H1 (cell line): ENCODE results near the gene GTPBP1. TPM values are rescaled to one million over a fixed set of nuclear protein-coding genes. Genes with fewer than 3 reads are reported as not detected.

Experiments
- CBX5 ChIP-seq: fragments of 300-800, 300-1000 bp; sonication (generic); IDR thresholded peaks from 2 replicates; pipeline ENCODE4 v1.7.1; 2016; ENCODE audit warnings: antibody characterized with exemption, low read length, low read depth
- CBX8 ChIP-seq: fragments of 300-800, 300-1000 bp; sonication (generic); IDR thresholded peaks from 2 replicates; pipeline ENCODE4 v1.7.1; 2016; ENCODE audit warnings: low read depth, low read length, borderline replicate concordance
- CREB1 ChIP-seq: IDR thresholded peaks from 2 replicates; pipeline ENCODE4 v1.6.1; 2012; ENCODE audit warnings: inconsistent platforms
- CTBP2 ChIP-seq: IDR thresholded peaks from 2 replicates; pipeline ENCODE4 v1.7.0; 2011; ENCODE audit warnings: borderline replicate concordance, mild to moderate bottlenecking, moderate library complexity, mixed read lengths, low read length; ENCODE audit not compliant: insufficient read depth, insufficient read length
- EGR1 ChIP-seq: IDR thresholded peaks from 2 replicates; pipeline ENCODE4 v1.6.1; 2011; ENCODE audit warnings: low read depth, low read length, borderline replicate concordance
- EP300 ChIP-seq, 2 experiments: IDR thresholded peaks; 1 replicate in 1 of 2; 2 replicates in 1 of 2; pipeline ENCODE4 v1.6.1; 2011 to 2012; ENCODE audit warnings: low read depth in 2 of 2, low read length in 2 of 2, mild to moderate bottlenecking in 2 of 2, borderline replicate concordance in 1 of 2, inconsistent platforms in 1 of 2, moderate library complexity in 1 of 2
- MAFK ChIP-seq: IDR thresholded peaks from 2 replicates; pipeline ENCODE4 v1.6.1; 2012; ENCODE audit warnings: low read depth, mild to moderate bottlenecking, improper control_type of control experiment, low read length
- PHF8 ChIP-seq: fragments of 200-600 bp; sonication (generic); conservative IDR thresholded peaks from 2 replicates; pipeline ENCODE4 v1.7.1; 2012; ENCODE audit warnings: low read depth, mild to moderate bottlenecking, inconsistent platforms, low read length, moderate library complexity
- POLR2A ChIP-seq, 2 experiments: IDR thresholded peaks; 1 replicate in 1 of 2; 2 replicates in 1 of 2; pipeline ENCODE4 v1.6.1; 2011; ENCODE audit warnings: low read depth in 2 of 2, low read length in 2 of 2, mild to moderate bottlenecking in 2 of 2; ENCODE audit errors: control extremely low read depth in 1 of 2
- RAD21 ChIP-seq, 2 experiments: IDR thresholded peaks in 1 of 2; conservative IDR thresholded peaks in 1 of 2; 2 replicates each; pipeline ENCODE4 v1.6.1; 2011; ENCODE audit warnings: low read depth in 2 of 2, low read length in 2 of 2, improper control_type of control experiment in 1 of 2, inconsistent platforms in 1 of 2, mild to moderate bottlenecking in 1 of 2, moderate library complexity in 1 of 2
- RBBP5 ChIP-seq: IDR thresholded peaks from 2 replicates; pipeline ENCODE4 v1.7.1; 2012; ENCODE audit warnings: low read depth, mild to moderate bottlenecking, inconsistent platforms, low read length, moderate library complexity, borderline replicate concordance
- SIN3A ChIP-seq, 2 experiments: IDR thresholded peaks in 1 of 2; conservative IDR thresholded peaks in 1 of 2; 2 replicates each; pipeline ENCODE4 v1.6.1; 2011 to 2012; ENCODE audit warnings: low read length in 2 of 2, improper control_type of control experiment in 1 of 2, low read depth in 1 of 2, mild to moderate bottlenecking in 1 of 2
- SRF ChIP-seq: IDR thresholded peaks from 2 replicates; pipeline ENCODE4 v1.6.1; 2011; ENCODE audit warnings: mild to moderate bottlenecking, low read depth, low read length, moderate library complexity
- SUZ12 ChIP-seq: fragments of 200-600 bp; sonication (generic); IDR thresholded peaks from 2 replicates; pipeline ENCODE4 v1.6.1; 2012; ENCODE audit warnings: mild to moderate bottlenecking, inconsistent platforms, low read length, moderate library complexity, mixed read lengths
- TAF7 ChIP-seq: optimal IDR thresholded peaks from 2 replicates; pipeline ENCODE3; 2011; ENCODE audit warnings: low read depth, mild to moderate bottlenecking, inconsistent platforms, low read length, moderate library complexity, borderline replicate concordance
- TEAD4 ChIP-seq: IDR thresholded peaks from 2 replicates; pipeline ENCODE4 v1.6.1; 2012; ENCODE audit warnings: low read depth, low read length, inconsistent platforms, mixed read lengths
- polyA plus RNA-seq, 7 experiments: library from polyadenylated mRNA; depleted of rRNA in 3 of 7; stranded (reverse) in 5 of 7; unstranded in 2 of 7; fragments of >200 nt in 5 of 7; fragments of 200-250 nt in 2 of 7; gene quantifications; 1 replicate in 5 of 7; 2 replicates in 1 of 7; 4 replicates in 1 of 7; pipeline versions ENCODE4 v1.2.1 to v1.2.3, GENCODE V29; 2011 to 2013; ENCODE audit warnings: missing spikeins in 2 of 7, mixed read lengths in 2 of 7
- total RNA-seq: library from RNA; stranded (reverse); fragmentation: NEBNext Ultra II Directional; extraction: Animal tissue kit (Norgen Biotek cat#: 25700); gene quantifications from 2 replicates; pipeline ENCODE4 v1.2.1, GENCODE V29; 2021
- TF ChIP-seq, protein P1 (sequence below), 3 experiments: IDR thresholded peaks; 1 replicate in 2 of 3; 2 replicates in 1 of 3; pipeline versions ENCODE4 v1.5.1 to v1.6.1; 2011; ENCODE audit warnings: low read length in 3 of 3, mild to moderate bottlenecking in 3 of 3, inconsistent platforms in 2 of 3, low read depth in 1 of 3, moderate library complexity in 1 of 3; ENCODE audit not compliant: insufficient read depth in 1 of 3; ENCODE audit errors: control extremely low read depth in 1 of 3
- TF ChIP-seq, protein P2 (sequence below): IDR thresholded peaks from 2 replicates; pipeline ENCODE4 v1.6.1; 2012; ENCODE audit warnings: inconsistent platforms
- TF ChIP-seq, protein P3 (sequence below): IDR thresholded peaks from 2 replicates; pipeline ENCODE4 v1.6.1; 2011; ENCODE audit warnings: low read depth, mild to moderate bottlenecking, low read length; ENCODE audit not compliant: insufficient read depth

Gene GTPBP1
- total and polyA plus RNA-seq, 2 of the 8 experiments (the other 6 are each of a cell fraction or from before 2014, with no cell fraction given): 53.1 to 91.8 TPM

DNA sequence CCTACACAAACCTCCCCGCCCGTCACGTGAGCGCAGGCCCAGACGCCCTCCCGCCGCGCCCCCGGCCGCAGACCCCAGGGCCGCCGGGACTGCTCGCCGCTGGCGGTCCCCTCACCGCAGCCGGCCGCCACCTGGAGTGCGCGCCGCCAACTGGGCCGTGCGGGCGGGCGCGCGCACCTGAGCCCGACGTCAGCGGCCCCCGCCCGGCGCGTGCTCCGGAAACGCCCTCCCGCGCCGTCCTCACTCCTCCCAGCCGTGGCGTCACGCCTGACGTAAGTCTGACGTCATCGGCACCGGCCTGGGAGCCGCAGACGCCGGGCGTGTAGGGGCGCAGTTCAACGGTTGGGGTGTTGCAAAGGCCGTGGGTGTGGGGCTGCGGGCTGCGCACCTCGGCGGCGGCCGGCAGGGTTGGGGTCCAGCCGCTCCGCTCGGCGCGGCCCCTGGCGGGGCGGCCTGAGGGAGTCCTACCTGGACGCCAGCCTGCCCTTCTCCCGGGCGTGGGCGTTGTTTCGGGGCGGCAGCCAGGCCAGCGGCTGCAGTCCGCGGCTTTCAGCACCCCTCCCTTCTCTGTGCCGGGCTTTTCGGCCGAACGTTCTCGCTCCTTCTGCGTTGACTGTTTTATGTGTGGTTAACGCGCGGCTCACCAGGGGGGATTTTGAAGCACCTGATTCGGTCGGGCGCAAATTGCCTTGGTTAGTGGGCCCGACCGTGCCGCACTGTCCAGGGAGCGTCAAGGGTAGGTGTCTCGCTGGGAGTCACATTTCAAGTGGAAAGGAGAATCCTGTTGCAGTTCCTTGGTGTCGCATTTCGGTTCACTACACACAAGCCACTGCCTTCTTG, 4.7 kb upstream of the GTPBP1 start, which contains the start of gene JOSD1 (continued):
- TF ChIP-seq MAFK (no peak), POLR2A (IDR thresholded peaks at IDR 0.05; ENCODE audit: control extremely low read depth in 1 of 2, low read depth in 2 of 2, low read length in 2 of 2) (peak; percentile 45 to 94), RAD21 (IDR thresholded peaks at IDR 0.05 in 1 of 2, conservative IDR thresholded peaks at IDR 0.05 in 1 of 2; ENCODE audit: low read depth in 2 of 2, low read length in 2 of 2) (no peak), SIN3A (conservative IDR thresholded peaks at IDR 0.05 in 1 of 2, IDR thresholded peaks at IDR 0.05 in 1 of 2; ENCODE audit: low read depth in 1 of 2, low read length in 2 of 2) (no peak; a peak in 1 of 4 replicates), TEAD4 (no peak), TAF7 (peak; percentile 57), RBBP5 (peak; percentile 95; the same call in 1 of the 2 replicates), EP300 (IDR thresholded peaks at IDR 0.05; ENCODE audit: borderline replicate concordance in 1 of 2, low read depth in 2 of 2, low read length in 2 of 2) (peak in 1 of 2 experiments; percentile 82; a peak in 1 of 3 replicates), CREB1 (peak; percentile 98), CTBP2 (peak; percentile 54), PHF8 (peak; percentile 89), SUZ12 (no peak), EGR1 (peak; percentile 96), SRF (0 out of 2 replicates have a peak, but pooled peaks have one; percentile 1), CBX5 (no peak), CBX8 (no peak)
- TF ChIP-seq, protein P1, sequence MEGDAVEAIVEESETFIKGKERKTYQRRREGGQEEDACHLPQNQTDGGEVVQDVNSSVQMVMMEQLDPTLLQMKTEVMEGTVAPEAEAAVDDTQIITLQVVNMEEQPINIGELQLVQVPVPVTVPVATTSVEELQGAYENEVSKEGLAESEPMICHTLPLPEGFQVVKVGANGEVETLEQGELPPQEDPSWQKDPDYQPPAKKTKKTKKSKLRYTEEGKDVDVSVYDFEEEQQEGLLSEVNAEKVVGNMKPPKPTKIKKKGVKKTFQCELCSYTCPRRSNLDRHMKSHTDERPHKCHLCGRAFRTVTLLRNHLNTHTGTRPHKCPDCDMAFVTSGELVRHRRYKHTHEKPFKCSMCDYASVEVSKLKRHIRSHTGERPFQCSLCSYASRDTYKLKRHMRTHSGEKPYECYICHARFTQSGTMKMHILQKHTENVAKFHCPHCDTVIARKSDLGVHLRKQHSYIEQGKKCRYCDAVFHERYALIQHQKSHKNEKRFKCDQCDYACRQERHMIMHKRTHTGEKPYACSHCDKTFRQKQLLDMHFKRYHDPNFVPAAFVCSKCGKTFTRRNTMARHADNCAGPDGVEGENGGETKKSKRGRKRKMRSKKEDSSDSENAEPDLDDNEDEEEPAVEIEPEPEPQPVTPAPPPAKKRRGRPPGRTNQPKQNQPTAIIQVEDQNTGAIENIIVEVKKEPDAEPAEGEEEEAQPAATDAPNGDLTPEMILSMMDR (IDR thresholded peaks at IDR 0.05; ENCODE audit: control extremely low read depth in 1 of 3, insufficient read depth in 1 of 3, low read depth in 1 of 3, low read length in 3 of 3): peak in 1 of 3 experiments; percentile 2; a peak in 1 of 4 replicates
- TF ChIP-seq, protein P2, sequence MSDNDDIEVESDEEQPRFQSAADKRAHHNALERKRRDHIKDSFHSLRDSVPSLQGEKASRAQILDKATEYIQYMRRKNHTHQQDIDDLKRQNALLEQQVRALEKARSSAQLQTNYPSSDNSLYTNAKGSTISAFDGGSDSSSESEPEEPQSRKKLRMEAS: no peak; the same call in 1 of the 2 replicates
- TF ChIP-seq, protein P3, sequence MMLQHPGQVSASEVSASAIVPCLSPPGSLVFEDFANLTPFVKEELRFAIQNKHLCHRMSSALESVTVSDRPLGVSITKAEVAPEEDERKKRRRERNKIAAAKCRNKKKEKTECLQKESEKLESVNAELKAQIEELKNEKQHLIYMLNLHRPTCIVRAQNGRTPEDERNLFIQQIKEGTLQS: no peak
